GM23248 (cell line): ENCODE data around the gene ARHGDIG. TPM values are rescaled to one million over a fixed set of nuclear protein-coding genes. Genes with fewer than 3 reads are reported as not detected.
A peak's percentile ranks its signal among the peaks of the same experiment; 100 is the strongest.

Experiments
- DNase-seq: peaks from one replicate; pipeline ENCODE4 v3.0.0-alpha.2; 2015
- H2AFZ ChIP-seq: fragments of 200-600 bp; sonication (generic); 2 replicates; pipeline ENCODE4 v1.6.1; 2016; ENCODE audit warnings: antibody characterized with exemption
- H3F3A ChIP-seq: fragments of 200-600 bp; sonication (generic); 2 replicates; pipeline ENCODE4 v1.6.1; 2016; ENCODE audit warnings: mild to moderate bottlenecking, antibody characterized with exemption, mixed run types; ENCODE audit not compliant: insufficient read depth
- H3K27ac ChIP-seq: fragments of 200-600 bp; sonication (generic); 2 replicates; pipeline ENCODE4 v1.5.1; 2016; ENCODE audit warnings: mild to moderate bottlenecking
- H3K27me3 ChIP-seq: fragments of 200-600 bp; sonication (generic); replicated peaks from 2 replicates; pipeline ENCODE4 v1.6.1; 2016; ENCODE audit warnings: mild to moderate bottlenecking; ENCODE audit not compliant: insufficient read depth
- H3K36me3 ChIP-seq: fragments of 200-600 bp; sonication (generic); 2 replicates; pipeline ENCODE4 v1.6.1; 2016; ENCODE audit warnings: low read depth, mild to moderate bottlenecking
- H3K4me1 ChIP-seq: fragments of 200-600 bp; sonication (generic); 2 replicates; pipeline ENCODE4 v1.6.1; 2016; ENCODE audit warnings: mild to moderate bottlenecking; ENCODE audit not compliant: insufficient read depth
- H3K4me2 ChIP-seq: fragments of 200-600 bp; sonication (generic); one replicate; pipeline ENCODE4 v1.6.1; 2016; ENCODE audit warnings: mild to moderate bottlenecking; ENCODE audit not compliant: unreplicated experiment
- H3K4me3 ChIP-seq: fragments of 200-600 bp; sonication (generic); 2 replicates; pipeline ENCODE4 v1.5.1; 2016; ENCODE audit warnings: mild to moderate bottlenecking
- H3K79me2 ChIP-seq: fragments of 200-600 bp; sonication (generic); 2 replicates; pipeline ENCODE4 v1.6.1; 2016; ENCODE audit warnings: mild to moderate bottlenecking; ENCODE audit not compliant: insufficient read depth
- H3K9ac ChIP-seq: fragments of 200-600 bp; sonication (generic); 2 replicates; pipeline ENCODE4 v1.6.1; 2016; ENCODE audit warnings: mild to moderate bottlenecking
- H3K9me2 ChIP-seq: fragments of 200-600 bp; sonication (generic); 2 replicates; pipeline ENCODE4 v1.6.1; 2016; ENCODE audit warnings: mixed run types, mild to moderate bottlenecking, moderate library complexity; ENCODE audit not compliant: insufficient read depth
- H3K9me3 ChIP-seq: fragments of 200-600 bp; sonication (generic); one replicate; pipeline ENCODE4 v1.6.1; 2017; ENCODE audit warnings: low read depth
- H4K20me1 ChIP-seq: fragments of 200-600 bp; sonication (generic); 2 replicates; pipeline ENCODE4 v1.6.0; 2016; ENCODE audit not compliant: insufficient read depth
- EZH2 ChIP-seq: fragments of 200-600 bp; sonication (generic); IDR thresholded peaks from 2 replicates; pipeline ENCODE4 v1.6.1; 2018; ENCODE audit warnings: antibody characterized with exemption, mild to moderate bottlenecking; ENCODE audit not compliant: insufficient read depth, poor library complexity, severe bottlenecking
- EZH2phosphoT487 ChIP-seq: fragments of 200-600 bp; sonication (generic); IDR thresholded peaks from 2 replicates; pipeline ENCODE4 v1.6.1; 2018; ENCODE audit warnings: antibody characterized with exemption, moderate library complexity, mild to moderate bottlenecking, low read depth; ENCODE audit not compliant: insufficient read depth
- WGBS, 2 experiments: methylation state at CpG; one replicate each; pipeline ENCODE4 v1.1.6; 2015 to 2017; ENCODE audit warnings: low lambda C conversion rate in 2 of 2, low coverage in 1 of 2; ENCODE audit errors: missing lambda C conversion rate in 2 of 2; 5-methylcytosine and 5-hydroxymethylcytosine counted together
- in situ Hi-C: fragments of 300-500 bp; cut with MboI; formaldehyde crosslinking; loops from 2 replicates; pipeline ENCODE4 v1.15.0; 2020
- polyA plus RNA-seq: library from polyadenylated mRNA; unstranded; fragments of >200 nt; fragmentation: Nextera tagmentation; extraction: Ambion mirVana; gene quantifications from 2 replicates; pipeline ENCODE4 v1.2.1, GENCODE V29; 2016
- total RNA-seq: library from RNA; depleted of rRNA; stranded (reverse); fragments of >200 nt; shearing (Covaris generic); gene quantifications from 2 replicates; pipeline ENCODE4 v1.2.3, GENCODE V29; 2014

The ARHGDIG gene
- total and polyA plus RNA-seq, 2 experiments from 2014 or later: 0.40 to 0.65 TPM

GRCh38 chr16:276426-277077, 3.8 kb upstream of the ARHGDIG start:
- TF ChIP-seq EZH2: no peak
- TF ChIP-seq EZH2phosphoT487: no peak
- Histone ChIP-seq H3K27ac (no peak overlapping the region), H2AFZ (no peak overlapping the region), H3K9me3 (no peaks in the 10 kb centered on the region), H3K4me1 (no peaks in the 10 kb centered on the region), H3K9me2 (no peaks in the 10 kb centered on the region), H3K27me3 (0 out of 2 replicates have a peak, but pooled peaks cover 8% of the 10 kb centered on the region), H3K4me2 (no peak overlapping the region), H3K36me3 (no peaks in the 10 kb centered on the region), H4K20me1 (no peaks in the 10 kb centered on the region), H3K4me3 (no peak overlapping the region), H3F3A (no peaks in the 10 kb centered on the region), H3K9ac (no peak overlapping the region), H3K79me2 (no peaks in the 10 kb centered on the region)
- no peak for DNase-seq
- WGBS, 2 experiments: 95 to 96% methylated on average over 17 to 20 of the region's 20 CpGs
- in situ Hi-C loops: no loop called here

GRCh38 chr16:278863-279366, 1.5 kb upstream of the ARHGDIG start:
- no peak overlapping the region for H3K27ac ChIP-seq
- 0 out of 2 replicates have a peak, but pooled peaks cover 9% of the 10 kb centered on the region for H3K27me3 ChIP-seq
- H3K9ac ChIP-seq: no peak overlapping the region
- TF ChIP-seq EZH2phosphoT487 (no peak), EZH2 (no peak)
- DNase-seq: peak; percentile 13
- 79 to 81% methylated on average over 6 of the region's 6 CpGs for WGBS, 2 experiments
- no peaks in the 10 kb centered on the region for H3K4me1 ChIP-seq
- no peak overlapping the region for H2AFZ ChIP-seq
- H3K36me3 ChIP-seq: no peaks in the 10 kb centered on the region
- no peaks in the 10 kb centered on the region for H3F3A ChIP-seq
- no peaks in the 10 kb centered on the region for H3K9me3 ChIP-seq
- no peaks in the 10 kb centered on the region for H4K20me1 ChIP-seq
- in situ Hi-C loops: no loop called here
- H3K9me2 ChIP-seq: no peaks in the 10 kb centered on the region
- H3K79me2 ChIP-seq: no peaks in the 10 kb centered on the region
- H3K4me2 ChIP-seq: no peak overlapping the region
- H3K4me3 ChIP-seq: no peak overlapping the region

GRCh38 chr16:279531-279930, 860 bp upstream of the ARHGDIG start:
- Histone ChIP-seq H3K27me3 (0 out of 2 replicates have a peak, but pooled peaks cover 9% of the 10 kb centered on the region), H3K27ac (no peak overlapping the region), H3K9me3 (no peaks in the 10 kb centered on the region), H2AFZ (no peak overlapping the region), H3F3A (no peaks in the 10 kb centered on the region), H3K9me2 (no peaks in the 10 kb centered on the region), H4K20me1 (no peaks in the 10 kb centered on the region), H3K4me2 (no peak overlapping the region), H3K36me3 (no peaks in the 10 kb centered on the region), H3K4me1 (no peaks in the 10 kb centered on the region), H3K79me2 (no peaks in the 10 kb centered on the region), H3K4me3 (no peak overlapping the region), H3K9ac (no peak overlapping the region)
- 80 to 100% methylated on average over 4 to 7 of the region's 7 CpGs for WGBS, 2 experiments
- no peak for TF ChIP-seq EZH2phosphoT487
- TF ChIP-seq EZH2: no peak
- DNase-seq: no peak
- in situ Hi-C loops: no loop called here

- Histone ChIP-seq H3K4me2 (no peak overlapping the region), H3K9ac (no peak overlapping the region), H3K9me3 (no peaks in the 10 kb centered on the region), H3K79me2 (no peaks in the 10 kb centered on the region), H3K36me3 (no peaks in the 10 kb centered on the region), H3K4me3 (peak overlapping the region; percentile 40; the same call in 1 of the 2 replicates), H2AFZ (no peak overlapping the region), H3K4me1 (no peaks in the 10 kb centered on the region), H4K20me1 (no peaks in the 10 kb centered on the region), H3K9me2 (no peaks in the 10 kb centered on the region), H3K27me3 (0 out of 2 replicates have a peak, but pooled peaks cover 9% of the 10 kb centered on the region), H3F3A (no peaks in the 10 kb centered on the region), H3K27ac (no peak overlapping the region)
- no peak for DNase-seq
- TF ChIP-seq EZH2phosphoT487 (no peak), EZH2 (no peak)
- in situ Hi-C loops: no loop called here
- WGBS, 2 experiments: 14 to 17% methylated on average over 22 to 25 of the region's 47 CpGs
Measured at GRCh38 chr16:280005-280460, 358 bp upstream of the ARHGDIG start.
